PC-3 (cell line): ENCODE measurements around the gene SLC18B1. TPM values are rescaled to one million over a fixed set of nuclear protein-coding genes. Genes with fewer than 3 reads are reported as not detected.

Source experiments
- ATAC-seq: fragments of 200-7000 bp; cut with Tn5 transposase; 2 replicates; pipeline ENCODE4 v1.9.1; 2020; ENCODE audit warnings: mild to moderate bottlenecking, moderate library complexity
- BruUV-seq: library from RNA; stranded (reverse); fragments of 400-500 nt; replicated peaks from 2 replicates; lab custom pipeline; 2021; lab: Mats Ljungman, UMichigan
- CTCF ChIA-PET: fragments of 300-600 bp; sonication (Branson Sonifier 250); formaldehyde crosslinking; loops from one replicate; lab custom pipeline; 2022; ENCODE audit warnings: antibody characterized with exemption; lab: Charles Lee
- POLR2A ChIA-PET: fragments of 300-600 bp; sonication (Branson Sonifier 250); formaldehyde crosslinking; loops from one replicate; lab custom pipeline; 2022; ENCODE audit warnings: antibody characterized with exemption; ENCODE audit not compliant: unreplicated experiment; lab: Charles Lee
- DNase-seq: peaks from one replicate; pipeline ENCODE4 v3.0.0-alpha.2; 2015
- H2AFZ ChIP-seq: fragments of 300-600 bp; sonication (generic); 2 replicates; pipeline ENCODE4 v1.6.0; 2016; ENCODE audit warnings: antibody characterized with exemption, low read length
- H3F3A ChIP-seq: fragments of 300-600 bp; sonication (generic); one replicate; pipeline ENCODE4 v1.6.0; 2017; ENCODE audit warnings: antibody characterized with exemption, low read length, control low read depth, mild to moderate bottlenecking; ENCODE audit not compliant: unreplicated experiment
- H3K27ac ChIP-seq: fragments of 300-600 bp; sonication (generic); 2 replicates; pipeline ENCODE4 v1.5.1; 2016; ENCODE audit warnings: mild to moderate bottlenecking, low read length
- H3K27me3 ChIP-seq: fragments of 300-600 bp; sonication (generic); 2 replicates; pipeline ENCODE4 v1.6.1; 2016; ENCODE audit warnings: low read length, mixed read lengths
- H3K36me3 ChIP-seq: fragments of 300-600 bp; sonication (generic); 2 replicates; pipeline ENCODE4 v1.6.1; 2016; ENCODE audit warnings: low read depth, mixed run types, low read length, mixed read lengths
- H3K4me1 ChIP-seq: fragments of 300-600 bp; sonication (generic); 2 replicates; pipeline ENCODE4 v1.5.1; 2016; ENCODE audit warnings: low read length; ENCODE audit not compliant: insufficient read depth
- H3K4me2 ChIP-seq: fragments of 300-600 bp; sonication (generic); 2 replicates; pipeline ENCODE4 v1.6.0; 2016; ENCODE audit warnings: low read length
- H3K4me3 ChIP-seq: fragments of 300-600 bp; sonication (generic); 2 replicates; pipeline ENCODE4 v1.5.1; 2016; ENCODE audit warnings: mild to moderate bottlenecking, low read length, mixed read lengths
- H3K79me2 ChIP-seq: fragments of 300-600 bp; sonication (generic); 2 replicates; pipeline ENCODE4 v1.6.1; 2017; ENCODE audit warnings: low read length, mixed read lengths
- H3K9ac ChIP-seq: fragments of 300-600 bp; sonication (generic); 2 replicates; pipeline ENCODE4 v1.6.0; 2016; ENCODE audit warnings: mild to moderate bottlenecking, low read length
- H3K9me2 ChIP-seq: fragments of 300-600 bp; sonication (generic); replicated peaks from 2 replicates; pipeline ENCODE4 v1.6.1; 2016; ENCODE audit warnings: mixed run types, low read length, mixed read lengths
- H3K9me3 ChIP-seq: fragments of 300-600 bp; sonication (generic); 2 replicates; pipeline ENCODE4 v1.6.1; 2016; ENCODE audit warnings: low read length, mixed read lengths
- H4K20me1 ChIP-seq: fragments of 300-600 bp; sonication (generic); 2 replicates; pipeline ENCODE4 v1.6.1; 2016; ENCODE audit warnings: low read length, mixed read lengths
- EZH2 ChIP-seq: fragments of 300-600 bp; sonication (generic); IDR thresholded peaks from one replicate; pipeline ENCODE4 v1.6.1; 2017; ENCODE audit warnings: antibody characterized with exemption, mild to moderate bottlenecking, low read length; ENCODE audit not compliant: unreplicated experiment
- EZH2phosphoT487 ChIP-seq: fragments of 300-600 bp; sonication (generic); IDR thresholded peaks from 2 replicates; pipeline ENCODE4 v1.6.1; 2018; ENCODE audit warnings: mild to moderate bottlenecking, antibody characterized with exemption, low read length, borderline replicate concordance
- intact Hi-C: fragments of 100-400 bp; cut with micrococcal nuclease; formaldehyde crosslinking; loops from 2 replicates; pipeline ENCODE4 v1.9.0; 2023
- total RNA-seq: library from RNA; depleted of rRNA; stranded (reverse); fragments of >200 nt; gene quantifications from 2 replicates; pipeline ENCODE4 v1.2.3, GENCODE V29; 2014
- TF ChIP-seq, protein P1 (sequence below): fragments of 300-600 bp; sonication (generic); conservative IDR thresholded peaks from 2 replicates; pipeline ENCODE4 v1.5.1; 2017; ENCODE audit warnings: antibody characterized with exemption, low read depth, mild to moderate bottlenecking, low read length

The SLC18B1 gene
- total RNA-seq, 1 experiment from 2014 or later, result 8.4 TPM

DNA sequence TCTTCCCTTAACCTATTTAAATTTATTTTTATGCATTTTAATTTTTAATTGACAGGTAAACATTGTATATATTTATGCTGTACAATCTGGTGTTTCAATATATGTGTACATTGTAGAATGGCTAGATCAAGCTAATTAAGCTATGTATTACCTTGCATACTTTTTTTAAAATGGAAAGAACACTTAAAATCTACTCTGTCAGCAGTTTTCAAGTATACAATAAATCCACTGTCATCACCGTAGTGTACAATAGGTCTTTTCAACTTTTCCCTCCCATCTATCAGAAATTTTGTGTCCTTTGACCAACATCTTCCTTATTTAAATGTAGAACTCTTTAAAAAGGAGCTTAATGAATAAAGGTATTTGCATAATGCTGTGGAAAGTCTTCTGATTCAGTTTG lies 43.5 kb upstream of the SLC18B1 start:
- Histone ChIP-seq H4K20me1 (no peaks in the 10 kb centered on the region), H3K79me2 (no peaks in the 10 kb centered on the region), H3K36me3 (no peaks in the 10 kb centered on the region), H3K27me3 (no peaks in the 10 kb centered on the region), H3K9me3 (no peaks in the 10 kb centered on the region), H3K27ac (no peak overlapping the region), H2AFZ (no peak overlapping the region), H3F3A (no peaks in the 10 kb centered on the region), H3K4me1 (no peaks in the 10 kb centered on the region), H3K9me2 (no peaks in the 10 kb centered on the region), H3K4me2 (no peak overlapping the region), H3K9ac (no peak overlapping the region), H3K4me3 (no peak overlapping the region)
- DNase-seq (no peak), ATAC-seq (no peak)
- TF ChIP-seq, protein P1, sequence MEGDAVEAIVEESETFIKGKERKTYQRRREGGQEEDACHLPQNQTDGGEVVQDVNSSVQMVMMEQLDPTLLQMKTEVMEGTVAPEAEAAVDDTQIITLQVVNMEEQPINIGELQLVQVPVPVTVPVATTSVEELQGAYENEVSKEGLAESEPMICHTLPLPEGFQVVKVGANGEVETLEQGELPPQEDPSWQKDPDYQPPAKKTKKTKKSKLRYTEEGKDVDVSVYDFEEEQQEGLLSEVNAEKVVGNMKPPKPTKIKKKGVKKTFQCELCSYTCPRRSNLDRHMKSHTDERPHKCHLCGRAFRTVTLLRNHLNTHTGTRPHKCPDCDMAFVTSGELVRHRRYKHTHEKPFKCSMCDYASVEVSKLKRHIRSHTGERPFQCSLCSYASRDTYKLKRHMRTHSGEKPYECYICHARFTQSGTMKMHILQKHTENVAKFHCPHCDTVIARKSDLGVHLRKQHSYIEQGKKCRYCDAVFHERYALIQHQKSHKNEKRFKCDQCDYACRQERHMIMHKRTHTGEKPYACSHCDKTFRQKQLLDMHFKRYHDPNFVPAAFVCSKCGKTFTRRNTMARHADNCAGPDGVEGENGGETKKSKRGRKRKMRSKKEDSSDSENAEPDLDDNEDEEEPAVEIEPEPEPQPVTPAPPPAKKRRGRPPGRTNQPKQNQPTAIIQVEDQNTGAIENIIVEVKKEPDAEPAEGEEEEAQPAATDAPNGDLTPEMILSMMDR, result no peak
- TF ChIP-seq EZH2phosphoT487, result no peak
- BruUV-seq, result no TSS peak
- CTCF ChIA-PET, result no interaction called here
- intact Hi-C loops, result no loop called here
- POLR2A ChIA-PET, result no interaction called here

DNA sequence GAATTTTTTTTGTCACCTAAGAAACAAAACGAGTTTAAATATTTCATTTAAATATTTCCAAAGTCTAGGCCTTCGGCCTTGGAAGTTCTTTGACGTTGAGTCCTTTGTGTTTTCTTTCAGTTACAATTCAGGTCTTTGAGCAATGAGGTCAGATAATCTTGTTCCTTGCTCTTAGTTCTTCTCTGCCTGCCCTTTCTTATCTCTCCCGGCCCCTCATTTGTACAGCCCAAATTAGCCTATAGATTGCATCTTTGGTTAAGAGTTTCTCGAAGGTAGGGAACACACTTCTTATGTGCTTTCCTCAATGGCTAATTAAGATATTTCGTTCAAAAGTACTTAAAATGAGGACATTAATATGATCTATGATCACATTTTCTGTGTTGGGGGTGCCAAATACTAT lies 34.5 kb upstream of the SLC18B1 start:
- POLR2A ChIA-PET, result no interaction called here
- ATAC-seq (no peak), DNase-seq (no peak)
- Histone ChIP-seq H3K27me3 (no peaks in the 10 kb centered on the region), H3K27ac (no peak overlapping the region), H3K9ac (no peak overlapping the region), H2AFZ (no peak overlapping the region), H3K4me3 (no peak overlapping the region), H3K4me2 (no peak overlapping the region), H3K4me1 (no peaks in the 10 kb centered on the region), H3F3A (no peaks in the 10 kb centered on the region), H4K20me1 (no peaks in the 10 kb centered on the region), H3K79me2 (no peaks in the 10 kb centered on the region), H3K9me3 (no peaks in the 10 kb centered on the region), H3K36me3 (no peaks in the 10 kb centered on the region), H3K9me2 (no peaks in the 10 kb centered on the region)
- CTCF ChIA-PET, result no interaction called here
- intact Hi-C loops, result loop anchor here (10.0 kb wide), 2 partner anchors 522 to 1082 kb away; no protein-coding TSS in a partner anchor
- BruUV-seq, result no TSS peak
- TF ChIP-seq EZH2phosphoT487 (no peak), EZH2 (no peak)
- TF ChIP-seq, protein P1, result no peak

GRCh38 chr6:132830334-132830751 lies 31.9 kb upstream of the SLC18B1 start:
- ATAC-seq, result peak; percentile 61; the same call in 1 of the 2 replicates
- Histone ChIP-seq H3K4me2 (no peak overlapping the region), H3K27me3 (no peaks in the 10 kb centered on the region), H3K9me2 (no peaks in the 10 kb centered on the region), H3K4me3 (no peak overlapping the region), H3K27ac (no peak overlapping the region), H3K4me1 (no peaks in the 10 kb centered on the region), H3K36me3 (no peaks in the 10 kb centered on the region), H2AFZ (no peak overlapping the region), H3K79me2 (no peaks in the 10 kb centered on the region), H3K9me3 (no peaks in the 10 kb centered on the region), H3K9ac (no peak overlapping the region), H4K20me1 (no peaks in the 10 kb centered on the region), H3F3A (no peaks in the 10 kb centered on the region)
- intact Hi-C loops, result loop anchor here (1.0 to 10.0 kb wide), 6 partner anchors 131 to 1084 kb away; no protein-coding TSS in a partner anchor
- ChIA-PET POLR2A (interaction anchor here (0.5 to 0.6 kb wide), 2 partner anchors 129 to 748 kb away, joined by 3 to 6 read pairs; no protein-coding TSS in a partner anchor), CTCF (interaction anchor here (0.6 to 1.2 kb wide), 7 partner anchors 9 to 721 kb away, joined by 3 to 12 read pairs (median 4); no protein-coding TSS in a partner anchor)
- DNase-seq, result peak; percentile 60
- no peak for TF ChIP-seq EZH2
- TF ChIP-seq, protein P1, result peak; percentile 73
- no TSS peak for BruUV-seq
